ENCODE data around the gene SNCAIP.

The SNCAIP gene

GRCh38 chr5:122297587-122298298, 14.3 kb upstream of the SNCAIP start:
- Histone ChIP-seq H3K4me2 (ENCODE audit: low read length) (0 out of 2 replicates have a peak overlapping the region, but pooled peaks have one; percentile 7), H4K20me1 (ENCODE audit: insufficient read depth, low read length) (no peaks in the 10 kb centered on the region), H3K4me1 (ENCODE audit: insufficient read depth, low read length, severe bottlenecking) (peaks cover 40% of the 10 kb centered on the region), H3F3A (ENCODE audit: insufficient read depth, low read length) (no peaks in the 10 kb centered on the region), H3K36me3 (ENCODE audit: insufficient read depth, low read length) (no peaks in the 10 kb centered on the region), H2AFZ (ENCODE audit: low read length) (no peak overlapping the region), H3K4me3 (ENCODE audit: low read depth, low read length, poor library complexity, severe bottlenecking) (no peak overlapping the region), H3K27me3 (ENCODE audit: insufficient read depth, low read length) (no peaks in the 10 kb centered on the region), H3K9me2 (ENCODE audit: low read depth, low read length) (no peaks in the 10 kb centered on the region), H3K9ac (ENCODE audit: low read length) (peak overlapping the region; percentile 5; the same call in 1 of the 2 replicates), H3K27ac (ENCODE audit: low read depth, low read length, poor library complexity, severe bottlenecking) (peak overlapping the region; percentile 85), H3K79me2 (ENCODE audit: insufficient read depth, low read length) (no peaks in the 10 kb centered on the region), H3K9me3 (ENCODE audit: low read length) (0 out of 2 replicates have a peak, but pooled peaks cover 4% of the 10 kb centered on the region)
- TF ChIP-seq EZH2 (IDR thresholded peaks at IDR 0.05; ENCODE audit: borderline replicate concordance, low read length) (no peak), CTCF (IDR thresholded peaks at IDR 0.05; ENCODE audit: low read length) (no peak)

- Histone ChIP-seq H3K9me3 (ENCODE audit: low read length) (no peaks in the 10 kb centered on the region), H4K20me1 (ENCODE audit: insufficient read depth, low read length) (no peaks in the 10 kb centered on the region), H3K4me3 (ENCODE audit: low read depth, low read length, poor library complexity, severe bottlenecking) (no peak overlapping the region), H3K36me3 (ENCODE audit: insufficient read depth, low read length) (no peaks in the 10 kb centered on the region), H3K27me3 (ENCODE audit: insufficient read depth, low read length) (no peaks in the 10 kb centered on the region), H3K4me2 (ENCODE audit: low read length) (no peak overlapping the region), H3K79me2 (ENCODE audit: insufficient read depth, low read length) (no peaks in the 10 kb centered on the region), H3K9ac (ENCODE audit: low read length) (no peak overlapping the region), H3K4me1 (ENCODE audit: insufficient read depth, low read length, severe bottlenecking) (peaks cover 40% of the 10 kb centered on the region), H2AFZ (ENCODE audit: low read length) (no peak overlapping the region), H3K27ac (ENCODE audit: low read depth, low read length, poor library complexity, severe bottlenecking) (peak overlapping the region; percentile 73), H3K9me2 (ENCODE audit: low read depth, low read length) (no peaks in the 10 kb centered on the region), H3F3A (ENCODE audit: insufficient read depth, low read length) (no peaks in the 10 kb centered on the region)
- TF ChIP-seq CTCF (IDR thresholded peaks at IDR 0.05; ENCODE audit: low read length) (no peak), EZH2 (IDR thresholded peaks at IDR 0.05; ENCODE audit: borderline replicate concordance, low read length) (no peak)
Measured at GRCh38 chr5:122300374-122300773, 11.7 kb upstream of the SNCAIP start.

- Histone ChIP-seq H3K9me2 (ENCODE audit: low read depth, low read length) (no peaks in the 10 kb centered on the region), H3K4me2 (ENCODE audit: low read length) (no peak overlapping the region), H3K9ac (ENCODE audit: low read length) (no peak overlapping the region), H2AFZ (ENCODE audit: low read length) (no peak overlapping the region), H3K4me3 (ENCODE audit: low read depth, low read length, poor library complexity, severe bottlenecking) (no peak overlapping the region), H3K27me3 (ENCODE audit: insufficient read depth, low read length) (no peaks in the 10 kb centered on the region), H4K20me1 (ENCODE audit: insufficient read depth, low read length) (no peaks in the 10 kb centered on the region), H3F3A (ENCODE audit: insufficient read depth, low read length) (no peaks in the 10 kb centered on the region), H3K36me3 (ENCODE audit: insufficient read depth, low read length) (no peaks in the 10 kb centered on the region), H3K4me1 (ENCODE audit: insufficient read depth, low read length, severe bottlenecking) (peaks cover 40% of the 10 kb centered on the region), H3K27ac (ENCODE audit: low read depth, low read length, poor library complexity, severe bottlenecking) (peak overlapping the region; percentile 73), H3K9me3 (ENCODE audit: low read length) (no peaks in the 10 kb centered on the region), H3K79me2 (ENCODE audit: insufficient read depth, low read length) (no peaks in the 10 kb centered on the region)
- TF ChIP-seq CTCF (IDR thresholded peaks at IDR 0.05; ENCODE audit: low read length) (no peak), EZH2 (IDR thresholded peaks at IDR 0.05; ENCODE audit: borderline replicate concordance, low read length) (no peak)
Measured at GRCh38 chr5:122301016-122301415, 11.0 kb upstream of the SNCAIP start.

Data from OCI-LY1 (cell line).